Aorta (tissue), 5 donors: Measurements from ENCODE around the gene ENTPD8. TPM values are rescaled to one million over a fixed set of nuclear protein-coding genes. Genes with fewer than 3 reads are reported as not detected.
"Not testable (repeated sequence)": the region's sequence is repeated elsewhere in the genome, so short reads cannot be mapped to it uniquely, and the experiment has no call there.

Source experiments
- ATAC-seq: fragments of 200-7000 bp; cut with Tn5 transposase; one replicate; pipeline ENCODE4 v1.9.1; 2022; ENCODE audit warnings: moderate library complexity; ENCODE audit not compliant: low FRiP score
- DNase-seq, 2 donors: peaks; one replicate each; pipeline ENCODE4 v3.0.0-alpha.2; 2020
- H3K27ac ChIP-seq, 2 donors: one replicate each; pipeline ENCODE4 v1.5.1; 2013; ENCODE audit warnings: low read length in 2 of 2, mild to moderate bottlenecking in 2 of 2, moderate library complexity in 2 of 2, control low read depth in 1 of 2, inconsistent platforms in 1 of 2, low read depth in 1 of 2
- H3K27me3 ChIP-seq, 2 donors: one replicate each; pipeline ENCODE4 v1.6.1; 2013; ENCODE audit warnings: control low read depth in 1 of 2, low read length in 1 of 2, mild to moderate bottlenecking in 1 of 2, moderate library complexity in 1 of 2; ENCODE audit not compliant: insufficient read depth in 2 of 2, control insufficient read depth in 1 of 2
- H3K36me3 ChIP-seq, 2 donors: one replicate each; pipeline ENCODE4 v1.6.1; 2013; ENCODE audit warnings: control low read depth in 1 of 2, low read length in 1 of 2, mild to moderate bottlenecking in 1 of 2; ENCODE audit not compliant: insufficient read depth in 2 of 2, control insufficient read depth in 1 of 2
- H3K4me1 ChIP-seq, 2 donors: one replicate each; pipeline ENCODE4 v1.6.1; 2013; ENCODE audit warnings: low read length in 2 of 2, control low read depth in 1 of 2, mild to moderate bottlenecking in 1 of 2, moderate library complexity in 1 of 2; ENCODE audit not compliant: insufficient read depth in 2 of 2, control insufficient read depth in 1 of 2
- H3K4me3 ChIP-seq, 2 donors: one replicate each; pipeline ENCODE4 v1.5.1; 2013; ENCODE audit warnings: low read length in 2 of 2, control low read depth in 1 of 2, mild to moderate bottlenecking in 1 of 2
- H3K9me3 ChIP-seq: one replicate; pipeline ENCODE4 v1.6.1; 2013; ENCODE audit warnings: mild to moderate bottlenecking, low read length; ENCODE audit not compliant: control insufficient read depth
- WGBS, 2 donors: extraction: QIAGEN DNeasy Blood & Tissue Kit; methylation state at CpG; one replicate each; pipeline ENCODE4 v1.1.7; 2013; 5-methylcytosine and 5-hydroxymethylcytosine counted together
- intact Hi-C, 2 donors: fragments of 100-400 bp; cut with DNase I; formaldehyde crosslinking; loops; one replicate each; pipeline versions ENCODE4 v1.14.2 to v1.15.0; 2022
- polyA plus RNA-seq, 2 donors: library from polyadenylated mRNA; stranded (reverse); fragments of 200-250 nt; gene quantifications; one replicate each; pipeline ENCODE4 v1.2.3, GENCODE V29; 2013
- total RNA-seq, 2 donors: library from RNA; stranded (reverse); fragmentation: NEBNext Ultra II Directional; extraction: Animal tissue kit (Norgen Biotek cat#: 25700); gene quantifications; one replicate each; pipeline ENCODE4 v1.2.1, GENCODE V29; 2021
- donor health status: healthy with polysubstance abuse.
- donor health status: Bipolar disorder and iron deficiency.
- donor health status: DM: no; HTN: no; CAD: no.
- donor health status: DM: no; HTN: no; CAD: no.
- donor health status: DM: yes; HTN: yes; CAD: no.

The ENTPD8 gene
- total and polyA plus RNA-seq, 4 donors, result 3.1 TPM; not detected in 3

DNA sequence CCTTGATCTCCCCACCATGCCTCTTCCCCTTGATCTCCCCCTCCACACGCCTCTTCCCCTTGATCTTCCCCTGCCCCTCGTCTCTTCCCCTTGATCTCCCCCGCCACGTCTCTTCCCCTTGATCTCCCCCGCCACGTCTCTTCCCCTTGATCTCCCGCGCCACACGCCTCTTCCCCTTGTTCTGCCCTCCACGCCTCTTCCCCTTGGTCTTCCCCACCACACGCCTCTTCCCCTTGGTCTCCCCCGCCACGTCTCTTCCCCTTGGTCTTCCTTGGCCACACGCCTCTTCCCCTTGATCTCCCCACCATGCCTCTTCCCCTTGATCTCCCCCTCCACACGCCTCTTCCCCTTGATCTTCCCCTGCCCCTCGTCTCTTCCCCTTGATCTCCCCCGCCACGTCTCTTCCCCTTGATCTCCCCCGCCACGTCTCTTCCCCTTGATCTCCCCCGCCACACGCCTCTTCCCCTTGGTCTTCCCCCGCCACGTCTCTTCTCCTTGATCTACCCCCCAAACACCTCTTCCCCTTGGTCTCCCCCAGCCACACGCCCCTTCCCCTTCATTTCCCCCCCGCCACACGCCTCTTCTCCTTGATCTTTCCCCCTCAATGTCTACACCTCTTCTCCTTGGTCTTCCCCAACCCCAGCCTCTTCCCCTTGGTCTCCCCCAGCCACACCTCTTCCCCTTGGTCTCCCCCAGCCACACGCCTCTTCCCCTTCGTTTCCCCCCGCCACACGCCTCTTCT lies 10.3 kb upstream of the ENTPD8 start:
- H3K4me1 ChIP-seq, H3K27ac ChIP-seq, H3K27me3 ChIP-seq, H3K36me3 ChIP-seq, intact Hi-C loops, ATAC-seq, H3K9me3 ChIP-seq, H3K4me3 ChIP-seq: not testable (repeated sequence)
- 88 to 95% methylated on average over 12 to 13 of the region's 31 CpGs for WGBS, 2 donors
- DNase-seq, result peak in 1 of 2 donors; percentile 25

DNA sequence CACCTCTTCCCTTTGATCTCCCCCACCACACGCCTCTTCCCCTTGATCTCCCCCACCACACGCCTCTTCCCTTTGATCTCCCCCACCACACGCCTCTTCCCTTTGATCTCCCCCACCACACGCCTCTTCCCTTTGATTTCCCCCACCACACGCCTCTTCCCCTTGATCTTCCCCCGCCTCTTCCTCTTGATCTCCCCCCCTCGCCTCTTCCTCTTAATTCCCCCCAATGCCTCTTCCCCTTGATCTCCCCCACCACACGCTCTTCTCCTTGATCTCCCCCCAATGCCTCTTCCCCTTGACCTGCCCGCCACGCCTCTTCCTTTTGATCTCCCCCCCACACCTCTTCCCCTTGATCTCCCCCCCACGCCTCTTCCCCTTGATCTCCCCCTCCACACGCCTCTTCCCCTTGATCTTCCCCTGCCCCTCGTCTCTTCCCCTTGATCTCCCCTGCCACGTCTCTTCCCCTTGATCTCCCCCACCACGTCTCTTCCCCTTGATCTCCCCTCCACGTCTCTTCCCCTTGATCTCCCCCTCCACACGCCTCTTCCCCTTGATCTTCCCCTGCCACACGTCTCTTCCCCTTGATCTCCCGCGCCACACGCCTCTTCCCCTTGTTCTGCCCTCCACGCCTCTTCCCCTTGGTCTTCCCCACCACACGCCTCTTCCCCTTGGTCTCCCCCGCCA lies 9.5 kb upstream of the ENTPD8 start:
- H3K36me3 ChIP-seq, intact Hi-C loops, ATAC-seq, H3K27me3 ChIP-seq, H3K27ac ChIP-seq, H3K9me3 ChIP-seq, H3K4me1 ChIP-seq, H3K4me3 ChIP-seq: not testable (repeated sequence)
- 87 to 88% methylated on average over 21 to 23 of the region's 24 CpGs for WGBS, 2 donors
- DNase-seq, result peak; percentile 45 to 53

DNA sequence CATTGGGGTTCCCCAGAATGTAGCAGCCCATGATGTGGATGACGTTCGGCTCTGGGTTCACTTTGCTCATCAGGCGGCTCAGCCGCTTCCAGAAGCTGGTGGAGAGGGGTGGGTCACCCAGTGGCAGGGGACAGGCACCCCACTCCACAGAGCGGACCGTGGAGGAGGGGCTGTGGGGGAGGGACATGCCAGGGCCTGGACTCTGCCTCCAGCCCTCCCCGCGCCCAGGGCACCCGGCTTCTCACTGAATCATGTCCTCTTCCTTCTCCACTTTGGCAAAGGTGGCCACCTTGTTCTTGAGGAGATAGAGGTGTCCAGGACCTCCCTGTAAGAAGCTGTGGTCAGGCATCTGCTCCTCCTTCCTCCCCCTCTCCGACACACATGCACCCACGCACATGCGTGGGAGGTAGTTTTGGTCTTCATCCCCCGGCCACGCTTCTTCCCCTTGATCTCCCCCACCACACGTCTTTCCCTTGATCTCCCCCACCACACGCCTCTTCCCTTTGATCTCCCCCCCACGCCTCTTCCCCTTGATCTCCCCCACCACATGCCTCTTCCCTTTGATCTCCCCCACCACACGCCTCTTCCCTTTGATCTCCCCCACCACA lies 8.9 kb upstream of the ENTPD8 start:
- intact Hi-C loops, result no loop called here
- H3K36me3 ChIP-seq, result no peaks in the 10 kb centered on the region
- H3K4me3 ChIP-seq, result no peak overlapping the region
- peaks cover 0 to 4% of the 10 kb centered on the region in 2 donors for H3K4me1 ChIP-seq
- no peaks in the 10 kb centered on the region for H3K27me3 ChIP-seq
- no peak overlapping the region for H3K27ac ChIP-seq
- H3K9me3 ChIP-seq, result no peaks in the 10 kb centered on the region
- DNase-seq (peak; percentile 43 to 65), ATAC-seq (no peak)
- 84 to 85% methylated on average over 18 of the region's 18 CpGs for WGBS, 2 donors

DNA sequence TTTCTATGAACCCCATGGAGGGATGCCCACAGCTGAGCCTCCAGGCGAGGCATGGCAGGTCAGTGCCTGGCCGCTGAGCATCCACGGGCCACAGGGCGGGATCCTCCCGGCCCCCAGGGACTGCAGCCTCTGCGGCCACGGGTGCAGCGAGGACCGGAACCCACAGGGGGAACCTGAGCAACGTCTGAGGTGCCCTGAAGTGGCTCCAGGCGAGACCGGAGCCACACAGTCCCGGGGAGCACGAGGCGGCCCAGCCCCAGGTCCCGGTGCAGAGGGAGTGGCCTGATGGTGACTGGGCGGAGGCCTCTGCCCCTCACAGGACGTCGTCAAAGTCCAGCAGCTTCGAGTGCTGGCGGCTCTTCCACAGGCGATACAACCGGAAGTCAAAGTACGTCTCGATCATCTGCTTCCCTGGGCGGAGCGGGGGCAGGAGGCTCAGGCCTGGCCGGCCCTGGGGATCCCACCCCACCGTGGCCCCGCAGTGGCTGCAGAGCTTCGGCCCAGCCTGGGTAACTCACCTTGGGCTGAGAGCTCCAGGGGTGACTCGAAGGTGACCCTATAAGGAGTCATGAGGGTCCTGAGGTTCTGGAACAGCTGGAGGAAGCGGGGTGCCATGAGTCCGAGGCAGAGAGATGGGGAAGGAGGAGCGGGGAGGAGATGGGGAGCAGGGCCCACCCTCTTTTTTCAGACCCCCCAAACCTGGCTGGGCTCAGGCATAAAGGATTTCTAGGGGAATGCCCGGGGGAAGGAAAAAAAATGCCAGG lies 8.1 kb upstream of the ENTPD8 start:
- intact Hi-C loops, result no loop called here
- H3K9me3 ChIP-seq, result no peaks in the 10 kb centered on the region
- no peaks in the 10 kb centered on the region for H3K27me3 ChIP-seq
- peak; percentile 50 to 73 for DNase-seq
- H3K36me3 ChIP-seq, result no peaks in the 10 kb centered on the region
- no peak overlapping the region for H3K4me3 ChIP-seq
- peaks cover 0 to under 1% of the 10 kb centered on the region in 2 donors for H3K4me1 ChIP-seq
- no peak for ATAC-seq
- 81 to 84% methylated on average over 36 of the region's 36 CpGs for whole genome bisulfite sequencing, 2 donors
- no peak overlapping the region for H3K27ac ChIP-seq

DNA sequence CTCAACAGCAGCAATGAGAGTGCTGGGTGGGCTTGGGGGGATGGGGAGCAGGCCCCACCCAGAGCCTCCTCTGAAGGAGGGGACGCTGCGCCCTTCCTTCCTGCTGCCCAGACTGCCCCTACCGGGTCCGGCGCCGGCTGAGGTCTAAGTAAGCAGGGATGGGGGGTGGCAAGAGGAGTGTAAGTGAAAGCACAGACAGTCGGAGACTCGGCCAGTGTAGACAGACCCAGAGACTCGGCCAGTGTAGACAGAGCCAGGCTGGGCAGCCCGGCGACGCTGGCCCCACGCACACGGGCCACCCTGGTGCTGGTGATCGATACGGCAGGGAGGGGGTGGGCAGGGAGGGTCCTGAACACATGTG lies 7.4 kb upstream of the ENTPD8 start:
- intact Hi-C loops, result no loop called here
- Histone ChIP-seq H3K4me1 (no peaks in the 10 kb centered on the region), H3K4me3 (no peak overlapping the region), H3K27ac (no peak overlapping the region), H3K27me3 (no peaks in the 10 kb centered on the region), H3K9me3 (no peaks in the 10 kb centered on the region), H3K36me3 (no peaks in the 10 kb centered on the region)
- ATAC-seq (no peak), DNase-seq (peak in 1 of 2 donors; percentile 72)
- 68 to 71% methylated on average over 16 of the region's 16 CpGs for WGBS, 2 donors

DNA sequence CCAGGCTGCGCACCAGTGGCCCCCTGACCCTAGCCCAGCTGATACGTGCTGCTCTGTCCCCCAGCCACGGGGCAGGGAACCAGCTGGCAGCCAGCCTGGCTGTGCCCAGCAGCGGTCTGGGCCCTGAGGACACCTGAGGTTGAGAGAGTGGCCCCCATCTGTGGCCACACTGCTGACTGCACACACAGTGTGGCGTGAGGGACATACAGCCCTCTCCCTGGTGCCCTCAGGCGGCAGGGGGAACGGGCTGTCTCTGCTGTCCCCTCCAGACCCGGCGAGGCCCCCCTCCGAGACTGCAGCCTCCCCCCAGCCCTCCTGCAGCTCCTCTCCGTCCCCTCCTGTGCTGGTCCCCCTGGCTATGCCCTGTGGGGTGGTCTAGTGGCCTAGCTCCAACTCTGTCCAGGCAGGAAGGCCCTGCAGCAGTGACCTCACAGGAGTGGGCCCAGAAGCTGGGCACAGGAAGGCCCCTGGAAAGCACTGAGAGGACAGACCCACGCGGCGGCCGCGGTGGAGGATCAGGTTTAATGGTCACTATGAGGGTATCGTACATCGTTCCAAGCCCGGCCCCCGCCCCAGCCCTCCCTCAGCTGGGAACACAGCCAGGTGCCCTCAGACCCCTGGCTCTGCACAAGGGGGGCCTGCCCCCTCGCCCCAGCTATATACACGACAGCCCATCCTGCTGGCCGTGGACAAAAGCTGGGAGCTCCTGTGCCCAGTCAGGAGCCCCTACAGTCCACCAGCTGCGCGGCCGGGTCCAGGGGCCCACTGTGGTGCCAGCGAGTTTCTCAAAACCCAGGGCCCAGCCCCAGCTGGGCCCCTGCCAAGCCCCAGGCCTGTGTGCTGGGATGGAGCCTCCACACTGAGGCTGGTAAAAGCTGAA lies 6.8 kb upstream of the ENTPD8 start:
- WGBS, 2 donors, result 55 to 62% methylated on average over 27 of the region's 27 CpGs
- no peak for ATAC-seq

DNA sequence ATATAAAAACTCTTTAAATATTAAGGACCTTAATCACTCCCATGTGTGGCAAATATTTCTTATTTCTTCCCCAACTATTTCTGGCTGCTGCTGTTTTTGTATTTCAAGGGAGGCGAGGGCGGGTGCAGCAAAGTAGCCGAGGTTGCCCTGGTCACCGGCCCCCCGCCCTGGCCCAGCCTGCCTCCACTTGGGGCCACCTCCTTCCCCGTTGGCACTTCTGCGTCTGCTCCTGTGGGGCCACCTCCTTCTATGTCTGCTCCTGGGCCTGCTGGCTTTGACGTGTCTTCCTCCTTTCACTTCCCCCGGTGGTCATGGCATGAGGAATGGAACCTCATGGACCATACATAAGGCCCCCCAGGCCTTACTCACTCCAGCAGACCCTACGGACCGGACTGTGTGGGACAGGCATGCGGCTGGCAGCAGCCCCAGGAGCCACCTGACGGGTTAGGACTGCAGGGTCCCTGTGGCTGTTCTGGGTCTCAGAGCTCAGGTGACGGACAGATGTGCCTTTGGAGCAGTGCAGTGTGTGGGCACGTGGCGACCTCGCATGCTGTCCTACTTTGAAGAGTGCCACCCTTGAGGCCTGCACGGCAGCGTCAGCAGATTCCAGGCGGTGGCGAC lies 5.8 kb upstream of the ENTPD8 start:
- Histone ChIP-seq H3K4me1 (no peaks in the 10 kb centered on the region), H3K27me3 (no peaks in the 10 kb centered on the region), H3K4me3 (no peak overlapping the region), H3K36me3 (no peaks in the 10 kb centered on the region), H3K27ac (no peak overlapping the region), H3K9me3 (no peaks in the 10 kb centered on the region)
- 72 to 74% methylated on average over 21 of the region's 21 CpGs for WGBS, 2 donors
- no peak for ATAC-seq
- DNase-seq, result peak; percentile 52 to 73
- intact Hi-C loops, result no loop called here

More for the DNA sequence above, 6.8 kb upstream of the ENTPD8 start:
- Histone ChIP-seq H3K9me3 (no peaks in the 10 kb centered on the region), H3K36me3 (no peaks in the 10 kb centered on the region), H3K4me1 (no peaks in the 10 kb centered on the region), H3K27me3 (no peaks in the 10 kb centered on the region), H3K27ac (no peak overlapping the region), H3K4me3 (no peak overlapping the region)
- intact Hi-C loops, result no loop called here
- DNase-seq, result peak in 1 of 2 donors; percentile 47
